Effector CD8-positive, alpha-beta T cell (primary cell): ENCODE measurements around the gene UTP25.

Source experiments
- DNase-seq: peaks from one replicate; lab custom pipeline; 2025; lab: John Stamatoyannopoulos, UW

The UTP25 gene

GRCh38 chr1:209805875-209806760 is 21.7 kb upstream of the UTP25 start, which contains the start of gene IRF6:
TSS of gene IRF6 (minus strand) at chr1:209806142. CDS start at chr1:209801413, 4,729 bp downstream.
- DNase-seq, result peak; percentile 70

DNA sequence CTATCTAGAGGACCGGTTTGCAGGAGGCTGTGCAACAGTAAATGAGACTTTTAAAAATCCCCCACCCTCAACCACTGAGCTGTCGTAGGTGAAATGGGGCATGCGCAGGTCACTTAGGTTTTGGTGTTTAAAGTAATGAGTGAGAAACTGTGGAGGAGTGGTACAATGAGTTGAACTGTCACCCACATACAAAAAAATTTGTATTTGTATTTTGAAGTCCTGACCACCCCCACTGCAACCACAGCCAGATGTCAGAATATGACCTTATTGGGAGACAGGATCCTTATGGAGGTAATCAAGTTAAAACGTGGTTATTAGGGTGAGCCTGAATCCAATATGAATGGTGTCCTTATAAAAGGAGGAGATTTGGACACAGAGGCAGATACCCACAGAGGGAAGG is 20.3 kb upstream of the UTP25 start:
- DNase-seq, result no peak

GRCh38 chr1:209808059-209808581 is 19.7 kb upstream of the UTP25 start:
- no peak for DNase-seq

DNA sequence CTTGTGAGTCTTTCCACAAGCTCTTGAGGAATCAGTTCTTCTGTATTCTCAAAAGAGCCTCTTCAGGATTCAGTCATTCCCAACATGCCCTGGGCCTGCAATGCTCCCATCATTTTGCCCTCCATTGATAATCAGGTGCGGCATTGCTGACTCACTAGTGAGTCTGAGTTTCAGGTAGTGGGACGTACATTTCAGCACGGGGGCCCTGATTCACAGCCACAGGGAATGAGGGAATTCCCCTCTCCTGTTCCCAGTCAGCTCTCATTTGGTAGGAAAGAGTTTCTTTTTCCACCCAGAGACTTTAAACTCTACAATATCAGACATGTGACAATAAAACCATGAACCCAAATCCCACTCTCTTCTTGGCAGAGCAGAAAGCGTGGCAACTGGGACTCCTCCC is 18.2 kb upstream of the UTP25 start:
- no peak for DNase-seq

GRCh38 chr1:209810783-209811182 is 17.0 kb upstream of the UTP25 start:
- DNase-seq, result no peak

DNA sequence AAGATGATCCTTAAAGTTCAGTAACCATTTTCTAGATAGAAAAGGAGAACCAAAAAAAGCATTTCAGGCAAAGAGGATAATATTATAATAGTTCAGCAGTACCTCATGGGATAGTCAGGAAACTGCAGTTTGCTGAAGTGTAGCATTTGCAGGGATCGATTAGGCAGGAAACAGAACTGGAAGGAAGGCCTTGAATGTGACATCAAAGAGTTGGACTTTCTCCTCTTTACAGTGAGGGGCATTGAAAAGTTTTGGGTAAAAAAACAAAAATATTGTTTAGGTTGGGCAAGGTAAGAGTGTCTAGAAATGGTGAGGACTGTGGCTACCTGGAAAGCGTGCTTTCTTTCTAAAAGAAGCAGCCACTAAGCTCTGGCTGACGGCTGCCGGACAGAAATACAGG is 13.9 kb upstream of the UTP25 start:
- DNase-seq, result no peak

- DNase-seq, result no peak
Measured at GRCh38 chr1:209815490-209815889, 12.3 kb upstream of the UTP25 start.

DNA sequence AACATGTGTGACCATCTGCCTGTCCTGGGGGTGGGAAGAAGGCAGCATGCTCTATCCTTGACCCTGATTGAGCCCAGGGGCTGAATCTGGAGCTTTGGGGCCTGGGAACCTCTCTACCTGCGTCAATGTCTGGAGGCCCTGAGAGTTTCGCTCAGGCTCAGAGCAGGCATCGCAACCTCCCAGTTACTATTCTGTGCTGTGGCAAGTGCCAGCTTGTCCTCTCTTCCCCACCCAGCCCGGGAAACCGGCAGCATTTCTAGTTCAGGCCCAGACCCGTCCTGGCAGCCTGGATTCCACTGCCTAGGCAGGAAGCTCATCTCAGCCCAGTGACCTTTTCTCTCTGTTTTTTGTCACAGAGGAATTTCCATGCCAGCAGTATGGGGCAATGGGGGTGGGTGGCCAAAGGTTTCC is 11.8 kb upstream of the UTP25 start:
- no peak for DNase-seq

- no peak for DNase-seq
Measured at GRCh38 chr1:209816923-209817322, 10.8 kb upstream of the UTP25 start.

GRCh38 chr1:209817691-209818090 is 10.1 kb upstream of the UTP25 start:
- DNase-seq, result no peak

DNA sequence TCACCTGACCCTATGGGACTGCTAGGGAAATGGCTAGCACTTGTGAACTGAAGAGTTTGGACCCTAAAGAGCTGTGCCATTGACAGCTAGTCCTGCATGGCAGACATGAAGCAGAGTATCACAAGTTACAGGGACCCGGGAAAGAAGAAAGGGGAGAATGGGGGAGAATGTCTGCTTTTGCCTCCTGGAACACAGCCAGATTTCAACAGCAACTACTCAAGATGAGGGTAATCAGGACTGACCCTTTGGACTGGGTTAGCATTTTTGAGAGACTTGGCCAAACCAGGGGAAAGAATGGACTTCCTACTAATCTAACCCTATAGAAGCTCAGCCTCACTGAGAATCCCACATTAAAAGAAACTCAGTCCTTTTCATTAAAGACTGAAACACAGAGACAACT is 8.7 kb upstream of the UTP25 start:
- DNase-seq, result no peak

DNA sequence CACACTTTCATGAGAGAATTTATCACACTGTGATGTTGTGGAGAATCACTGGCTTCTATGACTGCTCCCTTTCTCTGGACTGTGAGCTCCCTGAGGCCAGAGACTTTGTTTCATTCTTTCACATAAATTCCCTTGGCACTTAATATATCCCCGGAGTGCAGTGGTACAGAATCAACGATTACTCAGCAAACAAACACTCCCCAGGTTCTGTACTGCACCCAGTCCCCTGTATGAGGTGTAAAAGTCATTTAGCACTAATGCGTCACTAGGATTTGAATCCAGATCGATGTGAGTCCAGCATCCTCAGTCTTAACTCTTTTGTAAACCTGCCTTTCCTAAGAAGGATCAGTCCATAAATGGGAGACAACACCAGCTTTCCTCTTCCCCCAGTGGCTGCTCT is 6.8 kb upstream of the UTP25 start:
- no peak for DNase-seq

GRCh38 chr1:209822706-209823105 is 5.1 kb upstream of the UTP25 start:
- no peak for DNase-seq

- DNase-seq, result no peak
Measured at GRCh38 chr1:209823143-209824041, 4.4 kb upstream of the UTP25 start.

- no peak for DNase-seq
Measured at GRCh38 chr1:209825591-209826434, 2.0 kb upstream of the UTP25 start.

GRCh38 chr1:209829716-209830115 is 1.9 kb downstream of the UTP25 start:
- no peak for DNase-seq

- no peak for DNase-seq
Measured at GRCh38 chr1:209830722-209831121, 3.0 kb downstream of the UTP25 start.

DNA sequence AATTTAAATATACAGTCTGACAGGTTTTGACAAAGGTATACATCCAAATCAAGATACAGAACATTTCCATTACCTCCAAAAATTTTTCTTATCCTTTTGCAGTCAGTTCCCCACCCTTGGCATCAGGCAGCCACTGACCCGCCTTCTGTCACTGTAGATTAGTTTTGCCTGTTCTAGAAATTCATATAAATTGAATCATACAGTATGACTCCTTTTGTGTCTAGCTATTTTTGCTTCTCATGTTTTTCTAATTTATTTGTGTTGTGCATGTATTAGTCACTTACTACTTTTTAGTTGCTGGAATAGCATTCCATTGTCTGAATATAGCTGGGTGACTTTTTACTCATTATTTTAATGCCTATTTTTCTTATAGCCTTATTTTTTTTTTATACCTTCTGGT is 3.8 kb downstream of the UTP25 start:
- DNase-seq, result no peak

DNA sequence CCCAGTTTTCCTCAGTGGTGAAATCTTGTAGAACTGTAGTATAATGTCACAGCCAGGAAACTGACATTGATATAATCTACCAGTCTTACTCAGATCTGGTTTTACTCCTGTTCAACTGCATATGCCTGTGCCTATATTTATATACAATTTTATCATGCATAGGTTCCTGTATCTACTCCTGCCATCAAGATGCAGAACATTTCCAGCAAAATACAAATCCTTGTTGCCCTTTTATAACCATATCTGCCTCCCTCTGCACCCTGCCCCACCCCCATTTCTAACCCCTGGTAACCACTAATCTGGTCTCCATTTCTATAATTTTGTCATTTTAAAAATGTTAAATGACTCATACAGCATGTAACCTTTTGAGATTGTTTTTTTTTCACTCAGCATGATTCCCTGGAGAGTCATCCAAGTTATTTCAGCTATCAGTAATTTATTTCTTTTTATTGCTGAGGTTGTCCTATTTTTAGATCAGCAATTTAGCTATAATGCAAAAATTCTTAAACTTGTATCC is 8.1 kb downstream of the UTP25 start:
- no peak for DNase-seq

DNA sequence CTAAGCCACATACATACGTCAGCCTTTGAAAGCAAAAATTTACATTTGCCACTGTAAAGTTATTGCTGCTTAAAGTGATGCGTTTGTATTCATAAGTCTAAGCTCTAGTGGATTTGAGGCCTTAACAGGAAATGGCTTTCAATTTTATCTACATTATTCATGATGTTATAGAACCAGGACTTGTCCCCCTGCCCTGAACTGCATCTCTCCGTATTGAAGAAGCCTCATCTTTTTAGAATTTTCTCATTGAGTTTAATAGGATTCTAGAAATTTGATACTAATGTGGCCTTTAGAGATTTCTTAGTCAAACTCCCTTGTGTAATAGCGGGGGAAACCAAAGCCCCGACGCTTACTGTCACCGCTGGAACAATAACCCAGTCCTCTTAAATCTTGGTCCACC is 9.9 kb downstream of the UTP25 start:
- no peak for DNase-seq

DNA sequence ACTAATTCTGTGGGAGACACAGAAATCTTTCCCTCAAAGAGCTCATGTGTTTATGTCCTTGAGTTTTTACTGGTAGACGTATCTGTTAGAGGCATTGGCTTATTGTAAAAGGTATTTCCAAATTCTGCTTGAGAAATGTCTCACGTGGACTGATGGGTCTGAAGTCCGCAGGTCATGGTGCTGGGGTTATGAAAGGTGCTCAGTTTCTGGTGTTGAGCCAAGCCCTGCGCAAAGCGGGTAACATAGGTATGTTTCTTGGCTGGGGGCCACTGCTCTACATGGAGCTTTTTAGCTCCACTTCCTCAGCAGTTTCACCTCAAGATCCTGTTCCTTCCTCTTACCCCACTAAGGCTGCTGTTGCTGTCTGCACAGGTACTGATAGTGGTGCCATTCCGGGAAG is 10.8 kb downstream of the UTP25 start:
- no peak for DNase-seq
